Neuronal stem cell (in vitro differentiated cells): ENCODE results near the gene PXDN.
"Not testable (repeated sequence)": the region's sequence is repeated elsewhere in the genome, so short reads cannot be mapped to it uniquely, and the experiment has no call there.

Experiments
- DNase-seq: peaks from one replicate; pipeline ENCODE4 v3.0.0-alpha.2; 2013; ENCODE audit warnings: low spot score
- H2AFZ ChIP-seq: one replicate; pipeline ENCODE4 v1.6.1; 2013; ENCODE audit warnings: mild to moderate bottlenecking, low read length, inconsistent platforms
- H2AK5ac ChIP-seq: 2 replicates; pipeline ENCODE4 v1.6.1; 2013; ENCODE audit warnings: low read depth, mild to moderate bottlenecking, inconsistent platforms, low read length, moderate library complexity, mixed read lengths
- H2BK120ac ChIP-seq: 2 replicates; pipeline ENCODE4 v1.6.1; 2013; ENCODE audit warnings: low read depth, mild to moderate bottlenecking, inconsistent platforms, low read length, moderate library complexity, mixed read lengths
- H2BK12ac ChIP-seq: one replicate; pipeline ENCODE4 v1.6.1; 2013; ENCODE audit warnings: low read length, inconsistent platforms
- H2BK15ac ChIP-seq: 2 replicates; pipeline ENCODE4 v1.6.1; 2013; ENCODE audit warnings: mild to moderate bottlenecking, low read length, inconsistent platforms, mixed read lengths
- H2BK5ac ChIP-seq: one replicate; pipeline ENCODE4 v1.6.1; 2013; ENCODE audit warnings: inconsistent platforms, mild to moderate bottlenecking, low read length, moderate library complexity
- H3K14ac ChIP-seq: one replicate; pipeline ENCODE4 v1.6.1; 2013; ENCODE audit warnings: low read length, inconsistent platforms
- H3K18ac ChIP-seq: 2 replicates; pipeline ENCODE4 v1.6.1; 2013; ENCODE audit warnings: low read length, inconsistent platforms
- H3K23ac ChIP-seq: 2 replicates; pipeline ENCODE4 v1.6.1; 2013; ENCODE audit warnings: low read depth, mild to moderate bottlenecking, mixed read lengths, low read length, inconsistent platforms; ENCODE audit not compliant: poor library complexity
- H3K27ac ChIP-seq: replicated peaks from 3 replicates; pipeline ENCODE4 v1.5.1; 2013; ENCODE audit warnings: low read length, inconsistent platforms
- H3K27me3 ChIP-seq, 3 experiments: 2 replicates each; pipeline ENCODE4 v1.6.1; 2013; ENCODE audit warnings: low read length in 3 of 3, mild to moderate bottlenecking in 2 of 3, inconsistent platforms in 1 of 3, low read depth in 1 of 3, mixed read lengths in 1 of 3, moderate library complexity in 1 of 3; ENCODE audit not compliant: control insufficient read depth in 3 of 3, insufficient read depth in 3 of 3
- H3K36me3 ChIP-seq, 2 donors: replicated peaks in 1 of 2; 2 replicates each; pipeline ENCODE4 v1.6.1; 2013; ENCODE audit warnings: low read length in 2 of 2; ENCODE audit not compliant: control insufficient read depth in 2 of 2, insufficient read depth in 2 of 2
- H3K4ac ChIP-seq: 2 replicates; pipeline ENCODE4 v1.6.1; 2013; ENCODE audit warnings: inconsistent platforms, mild to moderate bottlenecking, low read length, moderate library complexity
- H3K4me1 ChIP-seq, 2 donors: 1 replicate in 1 of 2; 2 replicates in 1 of 2; pipeline ENCODE4 v1.6.1; 2013; ENCODE audit warnings: low read length in 2 of 2, low read depth in 1 of 2; ENCODE audit not compliant: control insufficient read depth in 2 of 2, insufficient read depth in 1 of 2
- H3K4me2 ChIP-seq: one replicate; pipeline ENCODE4 v1.6.1; 2013; ENCODE audit warnings: mild to moderate bottlenecking, low read length, inconsistent platforms; ENCODE audit not compliant: insufficient read depth, poor library complexity, severe bottlenecking
- H3K4me3 ChIP-seq, 2 donors: 2 replicates each; pipeline ENCODE4 v1.5.1; 2013; ENCODE audit warnings: low read length in 2 of 2, mild to moderate bottlenecking in 2 of 2, inconsistent platforms in 1 of 2, moderate library complexity in 1 of 2
- H3K79me1 ChIP-seq: one replicate; pipeline ENCODE4 v1.6.1; 2013; ENCODE audit warnings: low read depth, mild to moderate bottlenecking, inconsistent platforms, low read length, moderate library complexity
- H3K9ac ChIP-seq: one replicate; pipeline ENCODE4 v1.6.1; 2013; ENCODE audit warnings: mild to moderate bottlenecking, low read depth, low read length, inconsistent platforms; ENCODE audit not compliant: poor library complexity
- H3K9me3 ChIP-seq, 2 donors: replicated peaks in 1 of 2; 2 replicates each; pipeline versions ENCODE3 to v1.6.1; 2013; ENCODE audit warnings: low read length in 2 of 2, mild to moderate bottlenecking in 2 of 2, inconsistent platforms in 1 of 2, low read depth in 1 of 2, mixed read lengths in 1 of 2, moderate library complexity in 1 of 2; ENCODE audit not compliant: control insufficient read depth in 2 of 2, insufficient read depth in 1 of 2
- H4K8ac ChIP-seq: one replicate; pipeline ENCODE4 v1.6.1; 2013; ENCODE audit warnings: low read depth, mild to moderate bottlenecking, inconsistent platforms, low read length, moderate library complexity
- H4K91ac ChIP-seq: one replicate; pipeline ENCODE4 v1.6.1; 2013; ENCODE audit warnings: low read length, low read depth, mild to moderate bottlenecking, inconsistent platforms; ENCODE audit not compliant: poor library complexity
- WGBS, 2 donors: extraction: QIAGEN DNeasy Blood & Tissue Kit; methylation state at CpG; one replicate each; pipeline ENCODE4 v1.1.7; 2013; ENCODE audit warnings: missing lambda C conversion rate in 2 of 2, mixed read lengths in 1 of 2; ENCODE audit not compliant: insufficient read length in 2 of 2, insufficient replicate concordance in 1 of 2; ENCODE audit errors: extremely low coverage in 2 of 2; 5-methylcytosine and 5-hydroxymethylcytosine counted together

The PXDN gene

DNA sequence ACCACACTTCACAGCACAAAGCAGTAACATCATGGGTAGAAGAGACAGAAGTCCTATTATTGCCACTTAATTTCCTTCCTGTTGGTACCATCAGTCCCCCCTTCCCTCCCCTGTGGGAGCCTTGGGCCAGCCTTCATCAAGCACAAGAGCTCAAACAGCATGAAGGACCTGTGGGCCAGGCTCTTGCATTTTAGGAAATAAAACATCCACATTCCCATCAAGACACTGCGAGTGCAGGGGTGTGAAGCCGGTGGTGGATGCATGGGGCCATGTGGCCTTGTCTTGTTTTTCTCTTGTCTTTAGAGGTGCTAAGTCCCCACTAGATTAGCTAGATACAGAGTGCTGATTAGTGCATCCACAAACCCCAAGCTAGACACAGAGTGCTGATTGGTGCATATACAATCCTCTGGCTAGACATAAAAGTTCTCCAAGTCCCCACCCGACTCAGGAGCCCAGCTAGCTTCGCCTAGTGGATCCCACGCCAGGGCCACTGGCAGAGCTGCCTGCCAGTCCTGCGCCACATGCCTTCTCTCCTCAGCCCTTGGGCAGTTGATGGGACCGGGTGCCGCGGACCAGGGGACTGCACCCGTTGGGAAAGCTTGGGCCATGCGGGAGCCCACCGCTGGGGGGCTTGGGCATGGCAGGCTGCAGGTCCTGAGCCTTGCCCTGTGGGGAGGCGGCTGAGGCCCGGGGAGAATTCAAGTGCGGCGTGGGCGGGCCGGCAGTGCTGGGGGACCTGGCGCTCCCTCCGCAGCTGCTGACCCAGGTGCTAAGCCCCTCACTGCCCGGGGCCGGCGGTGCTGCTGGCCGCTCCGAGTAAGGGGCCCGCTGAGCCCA is 14.7 kb upstream of the PXDN start:
- H2AFZ ChIP-seq = no peak overlapping the region
- peaks cover 4 to 13% of the 10 kb centered on the region in 2 donors for H3K9me3 ChIP-seq
- H2AK5ac ChIP-seq = peak overlapping the region; percentile 81
- no peak overlapping the region for H2BK5ac ChIP-seq
- H3K79me1 ChIP-seq = no peaks in the 10 kb centered on the region
- H2BK120ac ChIP-seq = no peak overlapping the region
- no peak overlapping the region for H3K18ac ChIP-seq
- no peak overlapping the region for H3K4ac ChIP-seq
- no peak overlapping the region for H3K4me3 ChIP-seq
- no peak overlapping the region for H3K4me2 ChIP-seq
- H3K9ac ChIP-seq = no peak overlapping the region
- H3K14ac ChIP-seq = no peak overlapping the region
- H2BK12ac ChIP-seq = no peak overlapping the region
- WGBS, 2 donors = no CpG with 5 or more reads among the region's 26 CpGs
- H3K36me3 ChIP-seq = peaks cover 0 to 1% of the 10 kb centered on the region in 2 donors
- no peaks in the 10 kb centered on the region for H3K27me3 ChIP-seq
- H3K23ac ChIP-seq = peak overlapping the region; percentile 55
- H4K91ac ChIP-seq = no peak overlapping the region
- no peak for DNase-seq
- no peak overlapping the region for H4K8ac ChIP-seq
- no peak overlapping the region for H2BK15ac ChIP-seq
- no peak overlapping the region for H3K27ac ChIP-seq
- H3K4me1 ChIP-seq = no peaks in the 10 kb centered on the region

DNA sequence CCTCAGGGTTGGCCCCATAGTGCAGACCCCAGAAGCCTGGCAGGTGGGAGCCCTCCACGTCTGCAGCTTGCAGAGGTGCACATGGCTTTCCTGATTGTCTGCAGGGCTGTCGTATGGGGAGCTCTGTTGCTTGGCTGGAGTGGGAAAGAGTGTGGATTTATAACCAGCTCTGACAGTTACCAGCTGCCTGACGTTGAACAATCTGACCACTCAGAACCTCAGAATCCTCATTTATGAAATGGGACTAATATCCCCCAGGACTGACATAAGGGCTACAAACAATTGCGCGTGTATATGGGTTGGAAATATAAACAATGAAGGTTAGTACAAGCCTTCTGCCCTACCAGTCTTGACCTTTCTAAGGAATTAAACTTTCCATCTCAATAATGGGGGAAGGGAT is 13.9 kb upstream of the PXDN start:
- H2BK15ac ChIP-seq = no peak overlapping the region
- H3K23ac ChIP-seq = no peak overlapping the region
- no peak overlapping the region for H3K27ac ChIP-seq
- no peaks in the 10 kb centered on the region for H3K79me1 ChIP-seq
- H3K27me3 ChIP-seq = no peaks in the 10 kb centered on the region
- H2BK5ac ChIP-seq = no peak overlapping the region
- DNase-seq = no peak
- H2BK12ac ChIP-seq = no peak overlapping the region
- WGBS, 2 donors = no CpG with 5 or more reads among the region's 5 CpGs
- no peak overlapping the region for H3K14ac ChIP-seq
- H3K36me3 ChIP-seq = peaks cover 0 to 1% of the 10 kb centered on the region in 2 donors
- no peak overlapping the region for H3K4me2 ChIP-seq
- no peak overlapping the region for H4K91ac ChIP-seq
- no peak overlapping the region for H4K8ac ChIP-seq
- no peak overlapping the region for H2AK5ac ChIP-seq
- no peak overlapping the region for H3K18ac ChIP-seq
- no peak overlapping the region for H3K4me3 ChIP-seq
- H2AFZ ChIP-seq = no peak overlapping the region
- H3K4me1 ChIP-seq = no peaks in the 10 kb centered on the region
- H2BK120ac ChIP-seq = no peak overlapping the region
- H3K9me3 ChIP-seq = peaks cover 6 to 13% of the 10 kb centered on the region in 2 donors
- no peak overlapping the region for H3K9ac ChIP-seq
- no peak overlapping the region for H3K4ac ChIP-seq

GRCh38 chr2:1757567-1757966 is 13.3 kb upstream of the PXDN start:
- H2AK5ac ChIP-seq = no peak overlapping the region
- H3K4me1 ChIP-seq = no peaks in the 10 kb centered on the region
- no peaks in the 10 kb centered on the region for H3K79me1 ChIP-seq
- H2BK5ac ChIP-seq = no peak overlapping the region
- no peak overlapping the region for H2BK120ac ChIP-seq
- no peak overlapping the region for H3K23ac ChIP-seq
- no peak overlapping the region for H4K8ac ChIP-seq
- no peak overlapping the region for H3K27ac ChIP-seq
- peaks cover 0 to 1% of the 10 kb centered on the region in 2 donors for H3K36me3 ChIP-seq
- H3K4me3 ChIP-seq = no peak overlapping the region
- no peak overlapping the region for H4K91ac ChIP-seq
- no peak overlapping the region for H3K4me2 ChIP-seq
- H3K9ac ChIP-seq = no peak overlapping the region
- H2BK15ac ChIP-seq = no peak overlapping the region
- H2BK12ac ChIP-seq = no peak overlapping the region
- H3K14ac ChIP-seq = no peak overlapping the region
- no peaks in the 10 kb centered on the region for H3K27me3 ChIP-seq
- no peak overlapping the region for H3K18ac ChIP-seq
- H3K9me3 ChIP-seq = peaks cover 6 to 16% of the 10 kb centered on the region in 2 donors
- H3K4ac ChIP-seq = no peak overlapping the region
- DNase-seq = no peak
- H2AFZ ChIP-seq = no peak overlapping the region
- no CpG with 5 or more reads among the region's 4 CpGs for WGBS, 2 donors

DNA sequence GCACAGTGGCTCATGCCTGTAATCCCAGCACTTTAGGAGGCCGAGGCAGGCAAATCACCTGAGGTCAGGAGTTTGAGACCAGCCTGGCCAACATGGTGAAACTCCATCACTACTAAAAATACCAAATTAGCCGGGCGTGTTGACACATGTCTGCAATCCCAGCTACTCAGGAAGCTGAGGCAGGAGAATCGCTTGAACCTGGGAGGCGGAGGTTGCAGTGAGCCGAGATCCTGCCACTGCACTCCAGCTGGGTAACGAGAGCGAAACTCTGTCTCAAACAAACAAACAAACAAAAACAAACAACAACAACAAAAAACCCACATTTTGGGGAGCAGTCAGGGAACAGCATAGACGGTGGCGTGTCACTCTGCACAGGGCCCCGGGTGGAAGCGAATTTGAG is 12.8 kb upstream of the PXDN start:
- not testable (repeated sequence) for H3K36me3 ChIP-seq, H2BK120ac ChIP-seq, H3K14ac ChIP-seq, H2BK12ac ChIP-seq, H4K8ac ChIP-seq, H2AFZ ChIP-seq, H3K4me3 ChIP-seq, H3K27ac ChIP-seq, H3K4ac ChIP-seq, H3K4me1 ChIP-seq, H3K27me3 ChIP-seq, H2BK5ac ChIP-seq, H4K91ac ChIP-seq, H3K79me1 ChIP-seq, H3K4me2 ChIP-seq, H3K23ac ChIP-seq, H2BK15ac ChIP-seq, H2AK5ac ChIP-seq, DNase-seq, H3K9ac ChIP-seq, H3K18ac ChIP-seq
- no CpG with 5 or more reads among the region's 12 CpGs for WGBS, 2 donors
- peaks cover 6 to 16% of the 10 kb centered on the region in 2 donors for H3K9me3 ChIP-seq
